Myocyte (in vitro differentiated cells): ENCODE measurements around the gene NEDD4L. TPM values are rescaled to one million over a fixed set of nuclear protein-coding genes. Genes with fewer than 3 reads are reported as not detected.
"Not testable (repeated sequence)": the region's sequence is repeated elsewhere in the genome, so short reads cannot be mapped to it uniquely, and the experiment has no call there.

ENCODE experiments used
- DNase-seq: peaks from one replicate; pipeline ENCODE4 v3.0.0-alpha.2; 2012; ENCODE audit warnings: low read depth
- total RNA-seq: library from RNA; depleted of rRNA; stranded (reverse); fragments of >200 nt; gene quantifications from 2 replicates; pipeline ENCODE4 v1.2.3, GENCODE V29; 2014

The NEDD4L gene
- total RNA-seq, 1 donor from 2014 or later, result 31.7 TPM

- DNase-seq, result peak; percentile 81
These were observed 213.4 kb downstream of the NEDD4L start for GRCh38 chr18:58257461-58257860.

GRCh38 chr18:58258692-58259342, 214.8 kb downstream of the NEDD4L start:
- DNase-seq, result peak; percentile 53

- no peak for DNase-seq
These were observed 219.3 kb downstream of the NEDD4L start for GRCh38 chr18:58263055-58263957.

GRCh38 chr18:58264075-58264474, 220.0 kb downstream of the NEDD4L start:
- DNase-seq, result no peak

GRCh38 chr18:58264840-58265239, 220.8 kb downstream of the NEDD4L start:
- no peak for DNase-seq

GRCh38 chr18:58265489-58265888, 221.5 kb downstream of the NEDD4L start:
- not testable (repeated sequence) for DNase-seq

- no peak for DNase-seq
These were observed 222.3 kb downstream of the NEDD4L start for GRCh38 chr18:58266291-58266690.

GRCh38 chr18:58267493-58267892, 223.5 kb downstream of the NEDD4L start:
- no peak for DNase-seq

DNA sequence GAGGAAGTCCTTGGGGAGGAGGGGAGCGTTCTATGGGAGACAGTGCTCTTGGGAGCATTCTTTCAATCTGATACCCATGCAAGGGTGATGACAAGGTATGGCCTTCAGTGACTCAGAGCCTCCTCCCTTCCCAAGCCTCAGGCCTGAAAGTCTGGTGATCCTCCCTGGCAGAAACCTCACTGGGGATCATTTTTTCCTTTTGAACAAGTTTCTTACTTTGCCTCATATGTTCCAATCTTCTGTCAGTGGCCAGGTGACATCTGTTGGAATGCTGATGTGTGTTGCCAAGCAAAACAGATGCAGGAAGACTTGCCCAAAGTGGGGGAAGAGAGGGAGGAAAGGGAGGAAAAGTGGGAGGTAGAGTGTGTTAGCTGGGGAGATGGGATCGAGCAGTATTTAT, 224.8 kb downstream of the NEDD4L start:
- DNase-seq, result peak; percentile 35

DNA sequence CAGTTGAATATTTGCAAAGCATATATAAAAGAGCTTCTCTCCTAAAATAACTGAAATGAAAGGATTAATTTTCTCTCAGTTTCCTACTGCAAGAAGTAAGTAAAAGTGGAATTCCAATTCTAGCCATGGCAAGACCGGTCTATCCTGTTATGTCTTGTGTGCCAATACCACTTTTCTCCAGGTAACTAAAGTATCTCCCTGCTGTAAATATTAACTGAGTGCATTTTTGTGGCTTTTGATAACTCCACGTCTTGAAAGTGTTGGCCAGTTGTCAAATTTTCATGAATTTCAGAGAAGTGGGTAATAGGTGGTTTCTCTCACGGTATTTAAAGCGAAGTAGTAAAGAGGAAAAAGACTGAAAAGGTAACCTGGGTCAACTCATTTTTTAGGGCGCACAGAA, 225.9 kb downstream of the NEDD4L start:
- DNase-seq, result no peak

DNA sequence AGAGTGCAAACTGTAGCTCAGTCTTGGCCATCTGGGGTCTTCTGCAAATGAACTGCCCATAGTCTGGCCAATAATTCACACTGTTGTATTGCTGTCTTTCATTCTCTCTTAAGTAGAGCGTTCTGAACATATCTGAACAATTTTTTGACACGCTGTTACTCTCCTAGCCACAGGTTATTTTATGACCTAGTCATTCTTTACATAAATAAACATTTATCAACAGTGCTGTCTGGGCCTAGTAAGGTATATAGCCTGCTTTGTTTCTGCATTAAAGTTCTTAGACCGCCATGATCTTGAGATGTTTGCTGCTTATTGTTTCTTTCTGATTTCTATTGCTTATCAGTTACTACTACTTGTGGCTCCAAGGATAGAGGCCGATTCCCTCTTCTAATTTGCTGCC, 226.4 kb downstream of the NEDD4L start:
- no peak for DNase-seq

DNA sequence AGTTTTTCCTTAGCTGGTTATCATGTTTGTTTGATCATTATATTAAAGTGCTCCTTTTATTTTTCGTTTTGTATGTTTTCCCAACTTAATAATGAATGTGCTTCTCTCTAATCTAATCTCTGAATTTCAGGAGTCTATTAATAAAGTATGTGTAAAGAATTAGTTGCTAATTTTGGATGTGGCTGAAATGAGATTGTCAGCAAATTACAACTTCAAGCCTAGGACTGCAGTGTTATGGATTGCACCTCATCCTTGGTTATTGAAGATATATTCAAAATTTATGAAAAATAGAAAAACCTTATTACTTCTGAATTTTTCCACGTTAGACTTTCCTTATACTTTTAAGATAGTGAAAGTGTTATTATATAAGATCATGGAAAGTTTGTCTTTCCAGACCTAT, 227.7 kb downstream of the NEDD4L start:
- no peak for DNase-seq

DNA sequence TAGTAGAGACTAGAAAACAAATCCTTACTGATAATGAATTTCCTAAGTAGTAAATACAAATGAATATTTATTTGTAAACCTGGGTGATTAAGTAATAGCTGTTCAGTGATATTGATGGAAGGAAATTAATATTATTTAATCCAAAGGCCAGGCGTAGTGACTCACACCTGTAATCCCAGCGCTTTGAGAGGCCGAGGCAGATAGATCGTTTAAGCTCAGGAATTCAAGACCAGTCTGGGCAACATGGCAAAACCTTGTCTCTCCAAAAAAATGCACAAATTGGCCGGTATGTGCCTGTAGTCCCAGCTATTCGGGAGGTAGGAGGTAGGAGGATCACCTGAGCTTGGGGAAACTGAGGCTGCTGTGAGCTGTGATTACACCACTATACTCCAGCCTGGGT, 228.2 kb downstream of the NEDD4L start:
- DNase-seq, result no peak

DNA sequence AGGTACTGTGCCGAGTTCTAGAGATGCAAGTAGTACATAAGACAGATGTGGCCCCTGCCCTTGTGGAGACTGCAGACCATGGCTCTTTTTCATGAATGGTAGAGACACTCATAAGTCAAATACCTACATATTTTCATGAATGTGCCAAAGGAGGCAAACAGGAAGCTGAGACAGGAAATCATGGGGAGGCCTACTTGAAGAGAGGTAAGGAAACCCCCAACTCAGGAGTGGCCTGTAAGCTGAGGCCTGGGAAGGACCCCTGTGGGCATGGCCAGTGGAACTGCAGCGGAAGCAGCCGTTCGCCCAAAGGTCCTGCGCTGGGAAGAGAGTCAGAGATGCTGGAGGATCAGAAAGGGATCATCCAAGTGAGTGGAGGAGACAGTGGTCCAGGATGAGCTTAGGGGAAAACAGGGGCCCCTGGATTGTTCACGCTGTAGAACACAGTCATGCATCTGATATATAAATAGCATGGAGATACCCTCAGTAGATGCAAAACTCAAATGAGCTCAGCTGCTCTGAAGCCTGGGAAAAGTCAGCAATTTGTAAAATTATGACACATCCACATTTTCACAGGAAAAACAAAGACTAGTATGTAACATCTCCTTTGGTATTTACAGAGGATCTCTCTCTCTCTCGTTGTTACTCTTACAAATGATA, 228.9 kb downstream of the NEDD4L start:
- no peak for DNase-seq

DNA sequence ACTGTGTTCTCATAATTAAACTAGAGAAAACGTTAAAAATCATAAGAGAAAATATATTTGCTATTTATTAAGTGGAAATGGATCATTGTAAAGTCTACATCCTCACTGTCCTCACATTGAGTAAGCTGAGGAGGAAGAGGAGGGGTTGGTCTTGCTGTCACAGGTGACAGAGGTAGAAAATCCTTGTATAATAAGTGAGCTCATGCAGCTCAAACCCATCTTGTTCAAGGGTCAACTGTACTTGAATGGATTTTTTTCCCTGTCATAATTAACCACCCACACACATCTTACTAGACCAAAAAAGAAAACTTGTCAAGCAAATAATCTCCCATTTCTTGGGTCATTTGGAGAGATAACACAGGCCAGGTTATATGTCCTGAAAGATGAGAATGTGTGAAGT, 231.2 kb downstream of the NEDD4L start:
- no peak for DNase-seq

DNA sequence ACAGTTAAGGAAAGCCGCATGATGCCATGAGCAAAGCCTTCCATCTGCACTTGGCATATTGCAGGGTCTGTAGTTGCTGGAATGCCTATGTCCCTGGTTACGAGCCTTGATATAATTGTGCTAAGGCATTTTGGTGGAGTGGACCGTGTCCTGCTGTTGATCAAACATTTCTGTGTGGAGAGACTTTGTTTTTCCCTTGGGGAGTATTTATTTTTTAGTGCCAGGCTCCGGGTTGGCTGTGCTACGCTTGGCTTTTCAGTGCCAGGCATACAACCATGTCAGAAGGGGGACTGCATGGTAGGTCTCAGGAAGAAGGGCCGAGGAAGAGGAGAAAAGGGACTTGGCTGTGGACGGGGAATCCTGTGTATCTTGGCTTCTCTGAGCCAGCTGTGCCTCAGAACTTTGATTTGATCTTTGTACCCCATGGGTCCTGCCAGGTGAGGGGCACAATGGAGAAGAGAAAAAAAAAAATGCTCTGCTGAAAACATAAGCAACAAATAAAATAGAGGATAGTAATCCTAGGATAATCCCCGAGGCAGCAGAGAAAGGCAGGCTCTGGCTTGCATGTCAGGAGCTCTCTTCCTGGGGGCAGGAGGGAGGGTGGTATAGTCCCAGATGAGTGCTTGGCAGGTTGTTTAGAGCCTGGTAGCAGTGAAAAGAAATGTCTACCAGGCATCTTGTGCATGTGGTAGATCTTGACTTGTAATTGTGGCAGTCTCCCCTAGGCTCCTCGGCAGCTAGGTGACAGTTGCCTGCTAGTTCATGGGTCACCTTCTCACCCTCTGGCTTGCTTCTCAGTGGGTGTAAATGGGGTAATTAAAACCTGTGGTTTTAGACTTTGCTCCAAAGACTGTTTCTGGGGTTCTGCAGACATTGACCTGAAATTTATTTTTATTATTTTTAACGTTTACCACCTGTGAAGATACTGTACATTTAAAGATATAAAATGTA, 233.0 kb downstream of the NEDD4L start:
- no peak for DNase-seq

DNA sequence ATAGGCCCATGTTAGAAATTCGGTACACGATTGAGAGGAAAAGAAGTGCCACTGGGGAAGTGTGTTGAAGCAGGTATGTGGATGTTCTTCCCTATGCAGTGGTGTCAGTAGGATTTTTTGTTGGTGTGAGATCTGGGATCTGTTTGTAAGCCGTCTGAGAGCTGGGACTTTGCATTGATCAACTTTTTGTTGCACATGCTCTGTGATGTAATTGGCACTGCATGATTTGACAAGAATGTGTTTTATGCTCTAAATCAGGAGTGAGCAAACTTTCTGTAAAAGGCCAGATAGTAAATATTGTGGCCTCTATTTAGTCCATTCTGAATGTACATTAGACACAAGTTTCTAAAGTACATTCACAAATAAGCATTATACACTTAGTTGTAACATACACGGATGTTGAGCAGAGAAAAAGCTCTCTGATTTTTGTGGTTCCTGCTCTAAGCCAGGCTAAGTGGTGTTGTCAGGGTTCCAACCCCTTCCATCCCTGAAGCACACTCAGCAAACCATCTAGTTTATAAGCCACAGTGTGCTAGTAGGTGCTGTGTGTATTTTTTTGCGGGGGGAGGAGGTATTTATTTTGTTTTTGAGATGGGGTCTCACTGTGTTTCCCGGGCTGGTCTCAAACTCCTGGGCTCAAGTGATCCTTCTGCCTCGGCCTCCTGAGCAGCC, 235.6 kb downstream of the NEDD4L start:
- DNase-seq, result no peak

DNA sequence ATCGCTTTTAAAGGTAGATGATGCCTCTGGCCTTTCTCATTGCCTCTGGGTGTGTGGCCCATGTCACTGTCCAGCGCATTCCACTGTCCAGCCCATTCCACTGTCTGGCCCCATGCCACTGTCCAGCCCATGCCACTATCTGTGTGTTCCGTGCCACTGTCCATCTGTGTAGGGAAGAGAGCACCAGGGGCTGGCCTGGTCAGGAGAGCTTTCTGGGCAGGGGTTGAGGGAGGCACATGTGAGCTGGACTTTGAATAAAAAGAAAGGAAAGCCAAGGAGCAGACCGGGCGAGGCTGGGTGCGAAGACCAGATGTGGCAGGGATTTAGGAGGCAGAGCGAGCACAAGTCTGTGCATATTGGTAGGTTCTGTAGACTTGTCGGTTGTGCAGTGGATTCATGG, 236.2 kb downstream of the NEDD4L start:
- DNase-seq, result no peak

DNA sequence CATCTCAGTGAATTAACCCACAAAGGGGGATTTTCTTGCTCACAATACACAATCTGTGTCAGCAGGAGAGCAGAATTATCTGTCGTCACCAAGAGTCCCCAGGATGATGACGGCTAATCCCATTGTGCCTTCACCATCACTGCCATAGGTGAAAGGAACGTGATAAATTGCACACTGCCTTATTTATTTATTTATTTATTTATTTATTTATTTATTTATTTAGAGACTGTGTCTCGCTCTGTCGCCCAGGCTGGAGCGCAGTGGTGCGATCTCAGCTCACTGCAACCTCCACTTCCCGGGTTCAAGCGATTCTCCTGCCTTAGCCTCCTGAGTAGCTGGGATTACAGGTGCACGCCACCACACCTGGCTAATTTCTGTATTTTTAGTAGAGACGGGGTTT, 238.8 kb downstream of the NEDD4L start:
- not testable (repeated sequence) for DNase-seq

DNA sequence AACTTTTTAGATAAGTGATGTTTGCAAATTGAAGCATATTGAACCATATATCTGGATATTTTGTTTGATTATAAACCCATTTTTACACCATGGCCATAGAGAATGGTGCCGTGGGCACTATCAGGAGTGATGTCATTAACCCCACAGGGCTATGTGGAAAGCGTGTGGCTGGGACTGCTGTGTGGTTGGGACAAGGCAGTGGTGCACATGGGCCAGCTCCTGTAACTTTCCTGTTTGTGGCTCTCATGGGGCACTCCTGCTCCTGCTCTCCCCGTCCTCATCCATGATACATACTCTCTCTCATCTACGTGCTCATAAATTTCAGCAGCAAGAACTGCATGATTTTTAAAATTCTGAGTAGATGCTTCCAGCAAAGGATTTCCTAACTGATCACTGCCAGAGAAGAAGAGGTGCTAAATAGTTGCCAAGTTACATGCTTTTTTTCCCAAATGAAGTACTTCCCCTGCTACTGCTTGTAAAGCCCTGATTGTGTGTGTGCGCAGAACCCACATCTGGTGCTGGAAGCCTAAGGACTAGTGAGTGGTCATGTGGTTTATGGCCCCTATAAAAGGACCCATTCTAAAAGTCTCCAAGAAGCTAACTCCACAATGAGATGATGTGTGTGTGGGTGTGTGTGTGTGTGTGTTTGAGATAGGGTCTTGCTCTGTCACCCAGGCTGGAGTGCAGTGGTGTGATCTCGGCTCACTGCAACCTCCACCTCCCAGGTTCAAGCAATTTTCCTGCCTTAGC, 240.8 kb downstream of the NEDD4L start:
- no peak for DNase-seq
